OCI-LY7 (cell line): Measurements from ENCODE around the gene KRT75. TPM values are rescaled to one million over a fixed set of nuclear protein-coding genes. Genes with fewer than 3 reads are reported as not detected.

ENCODE experiments used
- BruUV-seq: library from RNA; stranded (reverse); fragments of 400-500 nt; replicated peaks from 2 replicates; lab custom pipeline; 2021; lab: Mats Ljungman, UMichigan
- CTCF ChIA-PET: fragments of 300-600 bp; sonication (Branson Sonifier 250); formaldehyde crosslinking; loops from one replicate; lab custom pipeline; 2022; ENCODE audit warnings: antibody characterized with exemption; ENCODE audit not compliant: unreplicated experiment; lab: Charles Lee
- POLR2A ChIA-PET: fragments of 300-600 bp; sonication (Branson Sonifier 250); formaldehyde crosslinking; loops from one replicate; lab custom pipeline; 2022; ENCODE audit warnings: antibody characterized with exemption; lab: Charles Lee
- DNase-seq: peaks from one replicate; pipeline ENCODE4 v3.0.0-alpha.2; 2015; ENCODE audit warnings: low spot score
- H2AFZ ChIP-seq: fragments of 200-600 bp; sonication (generic), shearing (Covaris generic); 2 replicates; pipeline ENCODE4 v1.6.1; 2014; ENCODE audit warnings: mild to moderate bottlenecking, antibody characterized with exemption, low read length, moderate library complexity
- H3K27ac ChIP-seq: fragments of 200-600 bp; sonication (generic); 2 replicates; pipeline ENCODE4 v1.5.1; 2014; ENCODE audit warnings: mixed run types, low read depth, mild to moderate bottlenecking, moderate library complexity, low read length, inconsistent platforms; ENCODE audit not compliant: poor library complexity, severe bottlenecking
- H3K36me3 ChIP-seq: fragments of 200-600 bp; sonication (generic); 2 replicates; pipeline ENCODE4 v1.6.1; 2014; ENCODE audit warnings: mild to moderate bottlenecking, antibody characterized with exemption, low read length, moderate library complexity, mixed read lengths; ENCODE audit not compliant: insufficient read depth
- H3K4me1 ChIP-seq: fragments of 200-600 bp; sonication (generic); 2 replicates; pipeline ENCODE4 v1.5.1; 2014; ENCODE audit warnings: mild to moderate bottlenecking, low read length; ENCODE audit not compliant: insufficient read depth, poor library complexity, severe bottlenecking
- H3K4me2 ChIP-seq: fragments of 200-600 bp; sonication (generic); 2 replicates; pipeline ENCODE4 v1.6.1; 2014; ENCODE audit warnings: mild to moderate bottlenecking, low read length
- H3K4me3 ChIP-seq: fragments of 200-600 bp; sonication (generic); 2 replicates; pipeline ENCODE4 v1.5.1; 2014; ENCODE audit warnings: mild to moderate bottlenecking, low read depth, low read length; ENCODE audit not compliant: poor library complexity, severe bottlenecking
- H3K79me2 ChIP-seq: fragments of 200-600 bp; sonication (generic); 2 replicates; pipeline ENCODE4 v1.6.1; 2016; ENCODE audit warnings: low read depth, mild to moderate bottlenecking, low read length, moderate library complexity, mixed read lengths; ENCODE audit not compliant: insufficient read depth
- H3K9me2 ChIP-seq: fragments of 200-600 bp; sonication (generic); 2 replicates; pipeline ENCODE4 v1.6.1; 2016; ENCODE audit warnings: mild to moderate bottlenecking, low read length, mixed read lengths; ENCODE audit not compliant: insufficient read depth
- H3K9me3 ChIP-seq: fragments of 200-600 bp; sonication (generic); 2 replicates; pipeline ENCODE4 v1.6.1; 2014; ENCODE audit warnings: mild to moderate bottlenecking, mixed run types, low read length, mixed read lengths
- H4K20me1 ChIP-seq: fragments of 200-600 bp; sonication (generic); 2 replicates; pipeline ENCODE4 v1.6.1; 2014; ENCODE audit warnings: mild to moderate bottlenecking, antibody characterized with exemption, low read length, moderate library complexity, mixed read lengths; ENCODE audit not compliant: insufficient read depth
- CTCF ChIP-seq: fragments of 200-600 bp; sonication (generic); conservative IDR thresholded peaks from 2 replicates; pipeline ENCODE4 v1.5.1; 2014; ENCODE audit warnings: mild to moderate bottlenecking, antibody characterized with exemption, low read length, moderate library complexity, mixed read lengths
- EZH2phosphoT487 ChIP-seq: fragments of 200-600 bp; sonication (generic); IDR thresholded peaks from 2 replicates; pipeline ENCODE4 v1.6.1; 2018; ENCODE audit warnings: low read depth, borderline replicate concordance, mild to moderate bottlenecking, mixed run types, antibody characterized with exemption, low read length, moderate library complexity, mixed read lengths
- intact Hi-C: fragments of 100-400 bp; cut with micrococcal nuclease; formaldehyde crosslinking; loops from one replicate; pipeline ENCODE4 v1.10.0; 2022; ENCODE audit not compliant: unreplicated experiment
- total RNA-seq, 2 experiments: library from RNA; depleted of rRNA in 1 of 2; stranded (reverse); fragments of >200 nt in 1 of 2; shearing (Covaris generic) in 1 of 2; gene quantifications; 2 replicates each; pipeline ENCODE4 v1.2.3, GENCODE V29; 2014 to 2022

Gene KRT75
- total RNA-seq, 2 experiments from 2014 or later = not detected

GRCh38 chr12:52437508-52437907 lies 3.3 kb upstream of the KRT75 start:
- no peak overlapping the region for H3K4me3 ChIP-seq
- BruUV-seq = no TSS peak
- no peaks in the 10 kb centered on the region for H3K36me3 ChIP-seq
- ChIA-PET POLR2A (no interaction called here), CTCF (no interaction called here)
- H3K9me3 ChIP-seq = no peaks in the 10 kb centered on the region
- no peaks in the 10 kb centered on the region for H3K9me2 ChIP-seq
- H3K4me1 ChIP-seq = no peaks in the 10 kb centered on the region
- H4K20me1 ChIP-seq = no peaks in the 10 kb centered on the region
- no peak for TF ChIP-seq CTCF
- TF ChIP-seq EZH2phosphoT487 = no peak
- intact Hi-C loops = no loop called here
- H3K4me2 ChIP-seq = no peak overlapping the region
- H3K79me2 ChIP-seq = no peaks in the 10 kb centered on the region
- no peak overlapping the region for H3K27ac ChIP-seq
- DNase-seq = no peak
- H2AFZ ChIP-seq = no peak overlapping the region

- no peak overlapping the region for H3K27ac ChIP-seq
- ChIA-PET CTCF (no interaction called here), POLR2A (no interaction called here)
- no peak overlapping the region for H3K4me2 ChIP-seq
- H2AFZ ChIP-seq = no peak overlapping the region
- H3K9me3 ChIP-seq = no peaks in the 10 kb centered on the region
- H3K79me2 ChIP-seq = no peaks in the 10 kb centered on the region
- no peaks in the 10 kb centered on the region for H3K4me1 ChIP-seq
- no peak overlapping the region for H3K4me3 ChIP-seq
- BruUV-seq = no TSS peak
- DNase-seq = no peak
- no peaks in the 10 kb centered on the region for H3K36me3 ChIP-seq
- no peaks in the 10 kb centered on the region for H3K9me2 ChIP-seq
- TF ChIP-seq EZH2phosphoT487 (no peak), CTCF (no peak)
- no peaks in the 10 kb centered on the region for H4K20me1 ChIP-seq
- intact Hi-C loops = no loop called here
Observed at GRCh38 chr12:52436828-52437474, 2.8 kb upstream of the KRT75 start.

GRCh38 chr12:52436000-52436827 lies 2.0 kb upstream of the KRT75 start:
- Histone ChIP-seq H3K79me2 (no peaks in the 10 kb centered on the region), H3K9me2 (no peaks in the 10 kb centered on the region), H3K4me3 (no peak overlapping the region), H3K4me1 (no peaks in the 10 kb centered on the region), H4K20me1 (no peaks in the 10 kb centered on the region), H3K4me2 (no peak overlapping the region), H3K9me3 (no peaks in the 10 kb centered on the region), H3K27ac (no peak overlapping the region), H2AFZ (no peak overlapping the region), H3K36me3 (no peaks in the 10 kb centered on the region)
- BruUV-seq = no TSS peak
- ChIA-PET CTCF (no interaction called here), POLR2A (no interaction called here)
- intact Hi-C loops = no loop called here
- DNase-seq = no peak
- TF ChIP-seq CTCF (no peak), EZH2phosphoT487 (no peak)
